GM10248 (cell line): ENCODE results near the gene NARS2.
A peak's percentile ranks its signal among the peaks of the same experiment; 100 is the strongest.
"Not testable (repeated sequence)": the region's sequence is repeated elsewhere in the genome, so short reads cannot be mapped to it uniquely, and the experiment has no call there.

Experiments used
- CTCF ChIA-PET: fragments of 300-600 bp; sonication (Branson Sonifier 250); formaldehyde crosslinking; extraction: SDS; loops from one replicate; lab custom pipeline; 2021; ENCODE audit warnings: antibody characterized with exemption; lab: Yijun Ruan, JAX
- POLR2A ChIA-PET: fragments of 350-650 bp; sonication (Branson Sonifier 250); formaldehyde crosslinking; extraction: SDS; loops from one replicate; lab custom pipeline; 2020; ENCODE audit warnings: antibody characterized with exemption; lab: Yijun Ruan, JAX
- DNase-seq: peaks from one replicate; pipeline ENCODE4 v3.0.0; 2012; ENCODE audit errors: extremely low spot score
- CTCF ChIP-seq: IDR thresholded peaks from 2 replicates; pipeline ENCODE4 v1.5.1; 2012; ENCODE audit warnings: mild to moderate bottlenecking, low read depth; ENCODE audit errors: extremely low read depth, missing control alignments, control extremely low read depth

NARS2 gene

GRCh38 chr11:78470861-78471442 is 103.7 kb downstream of the NARS2 start:
- TF ChIP-seq CTCF, result no peak
- ChIA-PET CTCF (no interaction called here), POLR2A (no interaction called here)
- no peak for DNase-seq

GRCh38 chr11:78469896-78470295 is 104.8 kb downstream of the NARS2 start:
- TF ChIP-seq CTCF, result no peak
- ChIA-PET POLR2A (no interaction called here), CTCF (interaction anchor here (0.9 kb wide), 1 partner anchor 49 kb away, joined by 3 read pairs; no protein-coding TSS in a partner anchor)
- DNase-seq, result no peak

- POLR2A ChIA-PET, result no interaction called here
Measured at GRCh38 chr11:78467931-78468330, 106.7 kb downstream of the NARS2 start.

GRCh38 chr11:78467370-78467769 is 107.3 kb downstream of the NARS2 start:
- no peak for TF ChIP-seq CTCF
- DNase-seq, result no peak
- ChIA-PET POLR2A (no interaction called here), CTCF (no interaction called here)

More at GRCh38 chr11:78467931-78468330, 106.7 kb downstream of the NARS2 start:
- no peak for TF ChIP-seq CTCF
- CTCF ChIA-PET, result no interaction called here
- no peak for DNase-seq

GRCh38 chr11:78465169-78465942 is 109.3 kb downstream of the NARS2 start:
- ChIA-PET CTCF (interaction anchor here (1.3 to 3.3 kb wide), 6 partner anchors 28 to 99 kb away, joined by 3 to 17 read pairs (median 4); partner anchors contain the start of gene GAB2), POLR2A (no interaction called here)
- DNase-seq, result peak; percentile 84
- TF ChIP-seq CTCF, result no peak

GRCh38 chr11:78464787-78465168 is 109.9 kb downstream of the NARS2 start:
- CTCF ChIA-PET, result interaction anchor here (1.5 to 3.3 kb wide), 5 partner anchors 28 to 100 kb away, joined by 3 to 17 read pairs (median 4); partner anchors contain the start of gene GAB2
- POLR2A ChIA-PET, DNase-seq: not testable (repeated sequence)

- ChIA-PET POLR2A (no interaction called here), CTCF (interaction anchor here (2.5 kb wide), 1 partner anchor 105 kb away, joined by 6 read pairs; no protein-coding TSS in a partner anchor)
- DNase-seq, result peak; percentile 26
- TF ChIP-seq CTCF, result no peak
Measured at GRCh38 chr11:78460471-78460870, 114.2 kb downstream of the NARS2 start.
